ENCODE results near the gene SAMD4B.

Gene SAMD4B

GRCh38 chr19:39380521-39381502 is 38.6 kb downstream of the SAMD4B start:
- TF ChIP-seq CTCF (IDR thresholded peaks at IDR 0.05; ENCODE audit: low read depth, low read length, missing control alignments), result no peak
- Histone ChIP-seq H3K27ac (no peak overlapping the region), H3K36me3 (replicated peaks) (peaks cover 70% of the 10 kb centered on the region), H3K27me3 (replicated peaks) (no peaks in the 10 kb centered on the region), H3K4me3 (ENCODE audit: low read depth, low read length) (no peak overlapping the region)
- in situ Hi-C loops (cut with HindIII; ENCODE audit: low pct_ligation_motif_present, low sequenced_read_pairs), result no loop called here
- DNase-seq, result no peak

DNA sequence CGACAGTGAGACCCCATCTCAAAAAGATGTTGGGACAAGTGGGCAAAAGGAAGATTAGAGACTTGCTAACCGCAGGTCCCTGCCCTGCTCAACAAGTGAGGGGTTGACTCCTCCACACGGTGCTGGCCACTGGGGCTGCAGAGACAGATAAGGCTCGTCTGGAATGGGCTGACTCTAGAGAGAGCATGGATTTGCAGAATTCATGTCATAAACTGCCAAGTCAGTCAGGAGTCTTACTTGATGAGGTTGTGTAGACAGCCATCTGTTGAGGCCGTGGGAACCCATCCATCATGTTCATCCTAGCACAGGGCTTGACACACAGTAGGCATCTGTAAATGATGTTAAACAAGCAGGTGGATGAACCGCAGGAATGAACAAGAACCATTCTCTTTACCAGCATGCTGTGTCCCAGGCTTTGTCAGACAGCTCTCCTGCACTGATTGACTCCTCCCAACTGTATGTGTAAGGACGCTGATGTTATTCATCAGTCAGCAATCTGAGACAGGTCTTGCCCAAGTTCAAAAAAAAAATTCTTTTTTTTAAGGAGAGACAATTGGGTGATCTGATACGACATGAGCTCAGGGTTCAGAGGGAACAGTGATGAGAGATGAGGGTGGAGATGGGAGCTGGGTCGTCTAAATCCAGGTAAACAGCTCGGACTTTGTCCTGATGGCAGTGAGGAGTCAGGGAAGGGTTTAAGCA is 39.8 kb downstream of the SAMD4B start:
- DNase-seq, result no peak
- no peak overlapping the region for H3K4me3 ChIP-seq (ENCODE audit: low read depth, low read length)
- no peak overlapping the region for H3K27ac ChIP-seq
- H3K27me3 ChIP-seq (replicated peaks), result no peaks in the 10 kb centered on the region
- in situ Hi-C loops (cut with HindIII; ENCODE audit: low pct_ligation_motif_present, low sequenced_read_pairs), result no loop called here
- no peak for TF ChIP-seq CTCF (IDR thresholded peaks at IDR 0.05; ENCODE audit: low read depth, low read length, missing control alignments)
- H3K36me3 ChIP-seq (replicated peaks), result peaks cover 70% of the 10 kb centered on the region

GRCh38 chr19:39382991-39383828 is 41.0 kb downstream of the SAMD4B start:
- no peak for TF ChIP-seq CTCF (IDR thresholded peaks at IDR 0.05; ENCODE audit: low read depth, low read length, missing control alignments)

DNA sequence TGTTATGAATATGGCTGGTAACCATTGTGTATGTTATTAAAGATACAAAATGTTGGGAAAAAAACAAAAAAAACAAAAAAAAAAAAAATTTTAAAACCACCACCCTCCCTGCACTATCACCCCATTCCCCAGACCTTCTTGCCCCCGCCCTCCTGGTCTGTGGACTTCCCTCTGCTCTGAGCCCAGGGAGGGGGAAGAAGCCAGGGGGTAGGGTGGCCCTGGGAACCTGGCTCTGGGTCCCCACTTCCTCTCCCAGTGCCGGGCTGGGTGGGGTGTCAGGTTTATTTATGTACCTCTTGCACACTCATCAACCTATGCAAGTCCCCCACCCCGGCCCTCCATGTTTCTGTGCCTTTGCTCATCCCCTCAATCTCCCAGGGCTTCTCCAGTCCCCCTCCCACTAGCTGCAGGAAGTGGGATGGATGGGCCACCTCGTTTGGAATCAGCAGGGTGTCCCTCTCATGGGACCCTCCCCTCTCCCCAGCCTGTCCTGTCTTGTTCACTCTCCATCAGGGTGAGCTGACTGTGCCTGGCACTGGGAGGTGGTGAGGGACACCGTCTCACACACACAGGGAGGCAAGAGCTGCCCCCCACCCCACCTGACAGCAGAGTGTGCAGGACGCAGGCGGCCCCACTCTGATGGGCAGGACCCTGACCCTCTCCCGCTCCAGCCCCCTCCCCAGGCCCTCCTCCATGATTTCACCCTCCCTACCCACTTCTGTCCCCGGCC is 42.8 kb downstream of the SAMD4B start:
- Histone ChIP-seq H3K4me3 (ENCODE audit: low read depth, low read length) (no peak overlapping the region), H3K36me3 (replicated peaks) (peaks cover 74% of the 10 kb centered on the region)
- in situ Hi-C loops (cut with HindIII; ENCODE audit: low pct_ligation_motif_present, low sequenced_read_pairs), result no loop called here

More at GRCh38 chr19:39382991-39383828, 41.0 kb downstream of the SAMD4B start:
- Histone ChIP-seq H3K4me3 (ENCODE audit: low read depth, low read length) (no peak overlapping the region), H3K36me3 (replicated peaks) (peaks cover 71% of the 10 kb centered on the region), H3K27ac (no peak overlapping the region), H3K27me3 (replicated peaks) (no peaks in the 10 kb centered on the region)
- DNase-seq, result no peak
- in situ Hi-C loops (cut with HindIII; ENCODE audit: low pct_ligation_motif_present, low sequenced_read_pairs), result no loop called here

More for the DNA sequence above, 42.8 kb downstream of the SAMD4B start:
- Histone ChIP-seq H3K27ac (no peak overlapping the region), H3K27me3 (replicated peaks) (no peaks in the 10 kb centered on the region)
- no peak for TF ChIP-seq CTCF (IDR thresholded peaks at IDR 0.05; ENCODE audit: low read depth, low read length, missing control alignments)
- no peak for DNase-seq

Measured in brain microvascular endothelial cell (primary cell).